Sciatic nerve (tissue), 2 donors: ENCODE data around the gene SERTAD4. TPM values are rescaled to one million over a fixed set of nuclear protein-coding genes. Genes with fewer than 3 reads are reported as not detected.
A peak's percentile ranks its signal among the peaks of the same experiment; 100 is the strongest.

Experiments used
- ATAC-seq: fragments of 200-7000 bp; cut with Tn5 transposase; one replicate; pipeline ENCODE4 v1.9.1; 2020; ENCODE audit warnings: mild to moderate bottlenecking, moderate library complexity
- DNase-seq: peaks from one replicate; pipeline ENCODE4 v3.0.0-alpha.2; 2020; ENCODE audit warnings: low spot score
- intact Hi-C: fragments of 100-400 bp; cut with DNase I; formaldehyde crosslinking; loops from one replicate; pipeline ENCODE4 v1.14.2; 2022
- total RNA-seq: library from RNA; stranded (reverse); fragmentation: NEBNext Ultra II Directional; extraction: Animal tissue kit (Norgen Biotek cat#: 25700); gene quantifications from one replicate; pipeline ENCODE4 v1.2.1, GENCODE V29; 2021
- donor health status: DM: no; HTN: no; CAD: no.
- donor health status: DM: no; HTN: no; CAD: no.

Gene SERTAD4
- total RNA-seq, 1 donor from 2014 or later: 9.5 TPM

DNA sequence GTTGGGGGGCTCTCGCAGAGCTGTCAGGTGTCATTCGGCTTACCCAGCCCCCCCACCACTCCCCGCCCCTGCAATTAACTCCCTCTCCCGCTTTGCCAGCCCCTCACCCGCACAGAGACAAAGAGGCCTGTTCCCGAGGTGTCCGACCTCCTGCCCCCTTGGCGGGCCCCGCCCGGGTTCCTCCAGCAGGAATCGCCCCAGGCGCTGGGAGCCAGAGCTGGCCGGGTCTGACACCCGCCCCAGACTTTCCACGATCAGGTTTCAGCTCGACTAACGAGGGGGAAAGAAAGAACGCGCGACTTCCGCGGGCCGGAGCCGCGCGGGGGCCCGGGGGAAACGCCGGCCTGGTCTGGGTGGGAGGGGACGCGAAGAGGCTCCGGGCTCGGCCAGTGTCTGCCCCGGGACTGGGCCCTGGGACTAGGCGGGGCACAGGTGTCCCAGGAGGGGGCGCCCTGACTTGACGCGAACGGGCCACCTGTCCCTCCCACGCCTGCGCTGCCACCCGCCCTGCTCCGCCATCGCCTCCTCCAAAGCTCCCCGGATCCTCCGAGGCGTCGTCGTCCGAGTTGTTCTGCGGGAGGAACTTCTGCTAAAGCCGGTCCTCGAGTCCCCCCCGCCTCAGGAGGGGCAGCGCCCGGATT lies 59.8 kb downstream of the SERTAD4 start:
- intact Hi-C loops: no loop called here
- DNase-seq (peak; percentile 81), ATAC-seq (peak; percentile 55)

DNA sequence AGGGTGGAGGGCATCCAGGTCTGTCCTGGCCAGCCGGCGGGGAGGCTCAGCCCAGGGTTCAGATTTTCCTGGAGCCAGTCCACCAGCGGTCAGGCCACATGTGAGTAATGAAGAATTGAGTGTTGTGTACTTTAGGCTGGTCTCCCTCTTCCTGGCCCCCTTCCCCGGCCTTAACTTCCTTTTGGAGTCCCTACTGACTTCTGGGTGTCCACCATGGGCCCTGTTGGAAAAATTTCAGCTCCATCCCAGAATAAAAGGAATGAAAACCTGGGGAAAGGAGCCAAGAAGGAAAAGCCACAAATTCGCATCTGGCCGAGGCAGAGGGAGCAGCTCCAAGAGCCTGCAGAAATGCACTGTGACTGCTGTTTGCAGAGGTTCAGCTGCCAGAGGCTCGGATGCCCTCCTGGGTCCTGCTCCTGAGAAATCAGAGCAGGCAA lies 60.6 kb downstream of the SERTAD4 start:
- peak; percentile 84 for ATAC-seq
- peak; percentile 88 for DNase-seq
- intact Hi-C loops: no loop called here

DNA sequence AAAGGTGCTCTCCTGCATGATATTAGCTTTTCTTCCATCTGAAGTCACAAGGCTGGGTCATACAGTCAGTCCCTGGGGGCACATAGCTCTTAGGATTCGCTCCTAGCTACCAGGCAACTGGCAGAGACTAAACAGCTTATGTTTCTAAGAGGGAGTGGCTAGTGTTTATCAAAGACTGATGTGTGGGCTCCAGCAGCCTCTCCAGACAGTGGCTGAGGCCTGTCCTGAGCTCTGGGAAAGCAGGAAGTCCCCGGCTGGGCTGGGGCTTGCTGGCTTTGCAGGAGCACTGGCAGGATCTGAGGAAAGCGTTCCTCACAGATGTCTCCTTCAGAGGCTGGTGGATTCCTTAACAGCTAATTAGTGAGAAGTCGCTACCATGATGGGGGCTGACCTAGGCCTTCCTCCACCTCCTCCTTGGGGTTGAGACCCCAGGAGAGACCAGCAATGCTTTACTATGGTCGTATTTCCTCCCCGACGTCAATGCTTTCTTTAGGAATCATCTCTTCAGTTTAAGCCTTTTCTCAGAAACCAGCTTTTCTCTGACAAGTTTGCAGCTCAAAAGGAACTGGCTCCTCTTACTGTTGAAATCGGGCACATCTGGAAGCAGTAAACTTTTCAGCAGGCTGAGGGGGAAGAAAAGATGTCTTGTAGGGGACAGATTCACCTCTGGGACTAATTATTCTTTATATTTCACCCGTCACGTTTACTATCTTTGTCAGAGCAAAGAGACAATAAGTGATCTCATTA lies 62.6 kb downstream of the SERTAD4 start:
- ATAC-seq (peak; percentile 27), DNase-seq (no peak)
- intact Hi-C loops: no loop called here

Other genes with a start within 250 kb of the SERTAD4 start
- gene HHAT, start 96.1 kb downstream of the SERTAD4 start, total RNA-seq: 7.7 TPM